Measurements from ENCODE around the gene RSPH6A. TPM values are rescaled to one million over a fixed set of nuclear protein-coding genes. Genes with fewer than 3 reads are reported as not detected.

RSPH6A gene
- total and polyA plus RNA-seq, 2 of the 4 experiments (the other 2 are of a cell fraction): under 0.01 to 0.09 TPM

GRCh38 chr19:45794627-45795026 lies 20.5 kb downstream of the RSPH6A start:
- H3K18ac ChIP-seq (ENCODE audit: low read depth, low read length): no peak overlapping the region
- intact Hi-C loops (cut with micrococcal nuclease) (no loop called here), dilution Hi-C loops (cut with HindIII; ENCODE audit: low sequenced_read_pairs, unreplicated experiment) (no loop called here), in situ Hi-C loops (cut with MboI; ENCODE audit: low sequenced_read_pairs) (no loop called here)
- no peak overlapping the region for H2AFZ ChIP-seq (replicated peaks; ENCODE audit: low read length, poor library complexity)
- no peak overlapping the region for H4K8ac ChIP-seq (ENCODE audit: low read depth in 2 of 2, low read length in 2 of 2)
- WGBS, 2 experiments (ENCODE audit: extremely low coverage in 2 of 2, insufficient read length in 1 of 2): 100% methylated on average over 1 of the region's 2 CpGs; no CpG with 5 or more reads in 1 of the 2 experiments
- no peak overlapping the region for H3K4me2 ChIP-seq (ENCODE audit: low read depth, low read length)
- no peak overlapping the region for H3K23ac ChIP-seq (ENCODE audit: low read depth, low read length)
- H3K4me1 ChIP-seq (ENCODE audit: control insufficient read depth, insufficient read depth, low read length): peaks cover 7% of the 10 kb centered on the region
- no peak overlapping the region for H4K91ac ChIP-seq (ENCODE audit: insufficient read depth, low read depth, low read length)
- no peak for DNase-seq
- H2AK5ac ChIP-seq (ENCODE audit: low read depth, low read length): no peak overlapping the region
- no peak overlapping the region for H3K4ac ChIP-seq (ENCODE audit: low read depth, low read length)
- no peak overlapping the region for H2BK15ac ChIP-seq (ENCODE audit: low read depth, low read length)
- H2AK9ac ChIP-seq (replicated peaks; ENCODE audit: low read depth, low read length, poor library complexity): no peak overlapping the region
- H3K27me3 ChIP-seq (ENCODE audit: control insufficient read depth, insufficient read depth, low read length): no peaks in the 10 kb centered on the region
- H2BK5ac ChIP-seq (ENCODE audit: low read depth, low read length, poor library complexity, severe bottlenecking): no peak overlapping the region
- no peak overlapping the region for H3K56ac ChIP-seq (ENCODE audit: extremely low read depth, insufficient read depth, low read length)
- H2BK20ac ChIP-seq (ENCODE audit: low read depth, low read length): no peak overlapping the region
- no peak overlapping the region for H3K4me3 ChIP-seq (ENCODE audit: insufficient read depth, low read depth, low read length)
- peaks cover 4% of the 10 kb centered on the region; the same call in 1 of the 2 replicates for H3K36me3 ChIP-seq (ENCODE audit: control insufficient read depth, insufficient read depth, low read length)
- ChIA-PET POLR2A (ENCODE audit: unreplicated experiment) (no interaction called here), CTCF (no interaction called here)
- no peak overlapping the region for H4K5ac ChIP-seq (ENCODE audit: low read depth, low read length)
- H3K9ac ChIP-seq (ENCODE audit: low read depth, low read length): no peak overlapping the region
- H3K9me3 ChIP-seq (ENCODE audit: control insufficient read depth, insufficient read depth, low read length): no peaks in the 10 kb centered on the region
- BruUV-seq (replicated peaks): no TSS peak
- H3K27ac ChIP-seq (ENCODE audit: insufficient read depth, low read length): no peak overlapping the region
- H3K9me1 ChIP-seq (ENCODE audit: insufficient read depth, low read length): peaks cover 5% of the 10 kb centered on the region
- peaks cover 4% of the 10 kb centered on the region; the same call in 1 of the 2 replicates for H4K20me1 ChIP-seq (ENCODE audit: insufficient read depth, low read length)
- no peak overlapping the region for H3K14ac ChIP-seq (replicated peaks; ENCODE audit: low read depth, low read length)
- peaks cover 7 to 24% of the 10 kb centered on the region in 2 experiments for H3K79me1 ChIP-seq (ENCODE audit: low read depth in 1 of 2, low read length in 2 of 2)
- no peak for ATAC-seq (ENCODE audit: low read depth)
- TF ChIP-seq CHD1 (IDR thresholded peaks at IDR 0.05; ENCODE audit: low read depth, low read length) (no peak), POLR2A (IDR thresholded peaks at IDR 0.05; ENCODE audit: low read depth, low read length) (no peak)
- H2BK120ac ChIP-seq (ENCODE audit: low read depth, low read length): no peak overlapping the region

All from IMR-90 (cell line).